ENCODE measurements around the gene CFAP69. TPM values are rescaled to one million over a fixed set of nuclear protein-coding genes. Genes with fewer than 3 reads are reported as not detected.

CFAP69 gene
- polyA plus RNA-seq, 1 donor from 2014 or later: 6.2 TPM

- no peaks in the 10 kb centered on the region for H3K27me3 ChIP-seq (ENCODE audit: insufficient read depth, low read depth, low read length)
- H3K27ac ChIP-seq (ENCODE audit: low read length): no peak overlapping the region
- H3K79me2 ChIP-seq (replicated peaks; ENCODE audit: insufficient read depth, low read length): no peaks in the 10 kb centered on the region
- TF ChIP-seq SMC3 (conservative IDR thresholded peaks at IDR 0.05; ENCODE audit: poor library complexity) (no peak), POLR2AphosphoS5 (IDR thresholded peaks at IDR 0.05) (no peak), MXI1 (conservative IDR thresholded peaks at IDR 0.05; ENCODE audit: poor library complexity, severe bottlenecking) (no peak), RAD21 (conservative IDR thresholded peaks at IDR 0.05) (no peak), EZH2 (IDR thresholded peaks at IDR 0.05; ENCODE audit: borderline replicate concordance, insufficient read depth, low read length, poor library complexity, severe bottlenecking) (no peak), TAF1 (IDR thresholded peaks at IDR 0.05; ENCODE audit: low read depth) (no peak), CTCF (IDR thresholded peaks at IDR 0.05; ENCODE audit: poor library complexity, severe bottlenecking) (no peak), EP300 (conservative IDR thresholded peaks at IDR 0.05; ENCODE audit: poor library complexity, severe bottlenecking) (no peak)
- H4K20me1 ChIP-seq (ENCODE audit: insufficient read depth): no peaks in the 10 kb centered on the region
- H3K9me3 ChIP-seq (ENCODE audit: low read length): no peaks in the 10 kb centered on the region
- H3K4me3 ChIP-seq (ENCODE audit: low read length): no peak overlapping the region
- no peaks in the 10 kb centered on the region for H3K9me2 ChIP-seq (ENCODE audit: insufficient read depth, low read length)
- no peak overlapping the region for H3K4me2 ChIP-seq (ENCODE audit: low read length)
- no peaks in the 10 kb centered on the region for H3F3A ChIP-seq (ENCODE audit: insufficient read depth, low read length, poor library complexity, severe bottlenecking)
- H3K9ac ChIP-seq (ENCODE audit: low read length): no peak overlapping the region
- no peaks in the 10 kb centered on the region for H3K36me3 ChIP-seq (ENCODE audit: insufficient read depth, low read length)
- H2AFZ ChIP-seq (ENCODE audit: low read depth, low read length): no peak overlapping the region
Observed at GRCh38 chr7:90239625-90240228, 5.2 kb upstream of the CFAP69 start.

- Histone ChIP-seq H3K27ac (ENCODE audit: low read length) (no peak overlapping the region), H3K79me2 (replicated peaks; ENCODE audit: insufficient read depth, low read length) (no peaks in the 10 kb centered on the region), H2AFZ (ENCODE audit: low read depth, low read length) (no peak overlapping the region), H3K9ac (ENCODE audit: low read length) (no peak overlapping the region), H3K9me2 (ENCODE audit: insufficient read depth, low read length) (no peaks in the 10 kb centered on the region), H3K36me3 (ENCODE audit: insufficient read depth, low read length) (no peaks in the 10 kb centered on the region), H4K20me1 (ENCODE audit: insufficient read depth) (no peaks in the 10 kb centered on the region), H3K4me2 (ENCODE audit: low read length) (no peak overlapping the region), H3K27me3 (ENCODE audit: insufficient read depth, low read depth, low read length) (peaks cover 6% of the 10 kb centered on the region), H3F3A (ENCODE audit: insufficient read depth, low read length, poor library complexity, severe bottlenecking) (no peaks in the 10 kb centered on the region), H3K4me3 (ENCODE audit: low read length) (no peak overlapping the region), H3K9me3 (ENCODE audit: low read length) (no peaks in the 10 kb centered on the region)
- no peak for TF ChIP-seq CTCF (IDR thresholded peaks at IDR 0.05; ENCODE audit: poor library complexity, severe bottlenecking)
- TF ChIP-seq TAF1 (IDR thresholded peaks at IDR 0.05; ENCODE audit: low read depth): no peak
- no peak for TF ChIP-seq REST (IDR thresholded peaks at IDR 0.05; ENCODE audit: borderline replicate concordance)
- no peak for TF ChIP-seq MXI1 (conservative IDR thresholded peaks at IDR 0.05; ENCODE audit: poor library complexity, severe bottlenecking)
- no peak for TF ChIP-seq EP300 (conservative IDR thresholded peaks at IDR 0.05; ENCODE audit: poor library complexity, severe bottlenecking)
- TF ChIP-seq EZH2 (IDR thresholded peaks at IDR 0.05; ENCODE audit: borderline replicate concordance, insufficient read depth, low read length, poor library complexity, severe bottlenecking): no peak
- TF ChIP-seq RAD21 (conservative IDR thresholded peaks at IDR 0.05): no peak
- no peak for TF ChIP-seq POLR2AphosphoS5 (IDR thresholded peaks at IDR 0.05)
- TF ChIP-seq SMC3 (conservative IDR thresholded peaks at IDR 0.05; ENCODE audit: poor library complexity): no peak
Observed at GRCh38 chr7:90242369-90243168, 2.4 kb upstream of the CFAP69 start.
